ENCODE measurements around the gene EPHA1. TPM values are rescaled to one million over a fixed set of nuclear protein-coding genes. Genes with fewer than 3 reads are reported as not detected.

The EPHA1 gene
- total RNA-seq, 1 donor from 2014 or later = 7.9 TPM

GRCh38 chr7:143376396-143376795 lies 32.3 kb downstream of the EPHA1 start:
- TF ChIP-seq, protein P1, sequence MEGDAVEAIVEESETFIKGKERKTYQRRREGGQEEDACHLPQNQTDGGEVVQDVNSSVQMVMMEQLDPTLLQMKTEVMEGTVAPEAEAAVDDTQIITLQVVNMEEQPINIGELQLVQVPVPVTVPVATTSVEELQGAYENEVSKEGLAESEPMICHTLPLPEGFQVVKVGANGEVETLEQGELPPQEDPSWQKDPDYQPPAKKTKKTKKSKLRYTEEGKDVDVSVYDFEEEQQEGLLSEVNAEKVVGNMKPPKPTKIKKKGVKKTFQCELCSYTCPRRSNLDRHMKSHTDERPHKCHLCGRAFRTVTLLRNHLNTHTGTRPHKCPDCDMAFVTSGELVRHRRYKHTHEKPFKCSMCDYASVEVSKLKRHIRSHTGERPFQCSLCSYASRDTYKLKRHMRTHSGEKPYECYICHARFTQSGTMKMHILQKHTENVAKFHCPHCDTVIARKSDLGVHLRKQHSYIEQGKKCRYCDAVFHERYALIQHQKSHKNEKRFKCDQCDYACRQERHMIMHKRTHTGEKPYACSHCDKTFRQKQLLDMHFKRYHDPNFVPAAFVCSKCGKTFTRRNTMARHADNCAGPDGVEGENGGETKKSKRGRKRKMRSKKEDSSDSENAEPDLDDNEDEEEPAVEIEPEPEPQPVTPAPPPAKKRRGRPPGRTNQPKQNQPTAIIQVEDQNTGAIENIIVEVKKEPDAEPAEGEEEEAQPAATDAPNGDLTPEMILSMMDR (IDR thresholded peaks at IDR 0.05; ENCODE audit: insufficient read depth, low read length, poor library complexity, severe bottlenecking) = no peak
- no peaks in the 10 kb centered on the region for H3K36me3 ChIP-seq (ENCODE audit: control insufficient read depth, insufficient read depth, low read length)
- no peak overlapping the region for H3K4me3 ChIP-seq (ENCODE audit: low read depth, low read length)
- no peak for DNase-seq (ENCODE audit: low read depth)
- no peaks in the 10 kb centered on the region for H3K27me3 ChIP-seq (ENCODE audit: control insufficient read depth, insufficient read depth, low read length)

DNA sequence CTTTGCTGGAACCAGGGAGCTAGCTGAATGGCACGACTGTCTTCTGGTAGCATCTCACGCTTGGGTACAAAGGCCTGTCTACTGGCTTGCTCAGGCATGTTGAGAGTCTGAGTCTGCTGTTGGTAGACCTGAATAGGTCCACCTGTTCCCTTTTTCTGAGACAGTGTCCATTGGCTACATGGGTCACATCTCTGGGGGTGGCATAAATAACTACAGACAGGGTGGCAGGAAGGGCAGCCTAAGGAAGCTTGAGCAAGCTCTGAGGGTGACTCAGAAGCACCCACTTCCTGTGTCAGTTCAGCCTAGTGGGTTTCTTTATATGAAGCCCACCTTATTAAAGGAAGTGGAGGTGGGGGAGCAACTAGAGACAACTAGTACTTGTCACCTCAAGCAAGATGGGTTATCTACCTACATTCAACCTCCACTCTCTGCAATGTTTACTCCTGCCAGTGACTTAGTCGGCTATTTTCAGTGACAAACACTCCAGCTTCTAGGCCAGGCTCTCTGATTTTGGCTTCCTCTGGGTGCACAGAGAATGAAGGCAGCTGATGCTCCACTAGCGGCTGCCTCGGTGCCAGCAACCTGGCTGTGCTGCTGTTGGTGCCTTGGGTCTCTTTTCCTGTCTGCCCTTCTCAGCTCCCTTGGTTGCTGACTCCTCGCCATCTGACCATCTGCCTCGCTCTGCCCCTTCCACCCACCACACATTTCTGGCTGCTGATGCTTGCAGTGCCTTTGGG lies 33.2 kb downstream of the EPHA1 start:
- DNase-seq (ENCODE audit: low read depth) = no peak
- H3K4me3 ChIP-seq (ENCODE audit: low read depth, low read length) = no peak overlapping the region
- H3K36me3 ChIP-seq (ENCODE audit: control insufficient read depth, insufficient read depth, low read length) = no peaks in the 10 kb centered on the region
- no peaks in the 10 kb centered on the region for H3K27me3 ChIP-seq (ENCODE audit: control insufficient read depth, insufficient read depth, low read length)
- TF ChIP-seq, protein P1 (IDR thresholded peaks at IDR 0.05; ENCODE audit: insufficient read depth, low read length, poor library complexity, severe bottlenecking) = no peak

- Histone ChIP-seq H3K27me3 (ENCODE audit: control insufficient read depth, insufficient read depth, low read length) (no peaks in the 10 kb centered on the region), H3K36me3 (ENCODE audit: control insufficient read depth, insufficient read depth, low read length) (no peaks in the 10 kb centered on the region), H3K4me3 (ENCODE audit: low read depth, low read length) (no peak overlapping the region)
- DNase-seq (ENCODE audit: low read depth) = no peak
- TF ChIP-seq, protein P1 (IDR thresholded peaks at IDR 0.05; ENCODE audit: insufficient read depth, low read length, poor library complexity, severe bottlenecking) = no peak
These were observed 34.1 kb downstream of the EPHA1 start for GRCh38 chr7:143374561-143374960.

DNA sequence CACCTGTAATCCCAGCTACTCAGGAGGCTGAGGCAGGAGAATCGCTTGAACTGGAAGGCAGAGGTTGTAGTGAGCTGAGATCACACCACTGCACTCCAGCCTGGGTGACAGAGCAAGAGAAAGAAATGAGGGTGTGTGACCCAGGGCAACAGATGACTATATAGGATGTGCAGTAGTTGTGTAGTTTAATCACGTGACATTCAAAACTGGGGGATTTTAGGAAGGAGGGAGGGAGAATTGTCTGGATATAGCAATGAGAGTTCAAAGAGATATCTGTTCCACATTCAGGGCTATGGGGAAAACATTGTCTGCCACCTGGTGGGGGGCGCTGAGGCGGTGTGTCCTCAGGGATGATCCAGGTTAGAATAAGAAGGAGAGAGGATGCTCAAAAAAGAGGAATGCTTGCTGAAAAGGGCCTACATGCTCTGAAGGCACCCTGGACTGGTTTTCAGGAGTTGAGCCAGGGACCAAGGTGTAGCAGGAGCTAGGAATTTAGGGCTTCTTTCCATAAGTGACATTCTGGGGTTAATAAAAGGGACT lies 35.3 kb downstream of the EPHA1 start:
- TF ChIP-seq, protein P1 (IDR thresholded peaks at IDR 0.05; ENCODE audit: insufficient read depth, low read length, poor library complexity, severe bottlenecking) = peak; percentile 12
- Histone ChIP-seq H3K36me3 (ENCODE audit: control insufficient read depth, insufficient read depth, low read length) (no peaks in the 10 kb centered on the region), H3K4me3 (ENCODE audit: low read depth, low read length) (no peak overlapping the region), H3K27me3 (ENCODE audit: control insufficient read depth, insufficient read depth, low read length) (no peaks in the 10 kb centered on the region)
- no peak for DNase-seq (ENCODE audit: low read depth)

DNA sequence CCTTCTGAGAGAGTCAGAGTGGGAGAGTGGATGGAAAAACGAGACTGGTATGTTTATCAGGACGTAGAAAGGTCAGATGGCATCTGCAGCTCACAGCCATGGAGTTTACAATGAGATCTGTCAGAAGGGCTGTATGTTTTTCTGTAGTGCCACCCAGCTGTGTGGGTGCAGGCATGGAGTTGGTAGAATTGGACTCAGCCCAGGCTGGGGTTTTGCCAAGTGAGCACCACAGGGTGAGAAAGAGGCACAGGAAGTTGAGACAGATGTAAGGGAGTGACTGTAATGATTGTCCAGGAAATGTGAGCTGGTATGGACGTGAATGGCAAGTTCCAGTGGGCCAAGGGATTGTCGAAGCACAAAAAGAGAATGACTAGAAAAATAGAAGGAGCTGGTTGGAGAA lies 36.6 kb downstream of the EPHA1 start:
- no peaks in the 10 kb centered on the region for H3K27me3 ChIP-seq (ENCODE audit: control insufficient read depth, insufficient read depth, low read length)
- H3K4me3 ChIP-seq (ENCODE audit: low read depth, low read length) = no peak overlapping the region
- H3K36me3 ChIP-seq (ENCODE audit: control insufficient read depth, insufficient read depth, low read length) = peaks cover under 1% of the 10 kb centered on the region
- DNase-seq (ENCODE audit: low read depth) = no peak
- TF ChIP-seq, protein P1 (IDR thresholded peaks at IDR 0.05; ENCODE audit: insufficient read depth, low read length, poor library complexity, severe bottlenecking) = no peak
